ES-I3 (cell line): Measurements from ENCODE around the gene PLCG1.

ENCODE experiments used
- H3K36me3 ChIP-seq: 2 replicates; pipeline ENCODE4 v1.6.1; 2013; ENCODE audit warnings: mild to moderate bottlenecking, low read length, control low read depth, moderate library complexity; ENCODE audit not compliant: insufficient read depth
- H3K4me1 ChIP-seq: 2 replicates; pipeline ENCODE4 v1.6.1; 2013; ENCODE audit warnings: mild to moderate bottlenecking, control low read depth, low read length; ENCODE audit not compliant: insufficient read depth
- H3K9ac ChIP-seq: 2 replicates; pipeline ENCODE4 v1.6.1; 2013; ENCODE audit warnings: low read depth, mild to moderate bottlenecking, low read length, moderate library complexity
- H3K9me3 ChIP-seq: 2 replicates; pipeline ENCODE4 v1.6.1; 2013; ENCODE audit warnings: mild to moderate bottlenecking, low read length, moderate library complexity; ENCODE audit not compliant: control insufficient read depth, insufficient read depth

PLCG1 gene

GRCh38 chr20:41173161-41173721, 35.9 kb downstream of the PLCG1 start:
- Histone ChIP-seq H3K9ac (no peak overlapping the region), H3K9me3 (no peaks in the 10 kb centered on the region), H3K36me3 (peaks cover 41% of the 10 kb centered on the region), H3K4me1 (peaks cover 5% of the 10 kb centered on the region; the same call in 1 of the 2 replicates)

DNA sequence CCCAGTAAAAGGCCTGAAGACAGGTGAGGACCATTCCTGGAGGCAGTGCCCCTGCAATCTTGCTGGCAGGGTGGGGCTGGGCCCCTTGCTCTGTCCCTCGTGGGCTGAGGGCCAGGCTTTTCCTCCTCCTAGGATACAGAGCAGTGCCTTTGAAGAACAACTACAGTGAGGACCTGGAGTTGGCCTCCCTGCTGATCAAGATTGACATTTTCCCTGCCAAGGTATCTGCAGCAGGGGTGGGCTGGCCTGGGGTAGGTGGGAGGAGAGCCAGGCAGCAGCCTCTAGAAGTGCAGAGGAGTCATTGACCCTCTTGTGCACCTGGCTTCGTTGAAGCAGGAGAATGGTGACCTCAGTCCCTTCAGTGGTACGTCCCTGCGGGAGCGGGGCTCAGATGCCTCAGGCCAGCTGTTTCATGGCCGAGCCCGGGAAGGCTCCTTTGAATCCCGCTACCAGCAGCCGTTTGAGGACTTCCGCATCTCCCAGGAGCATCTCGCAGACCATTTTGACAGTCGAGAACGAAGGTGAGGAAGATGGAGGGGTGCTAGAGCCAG, 36.5 kb downstream of the PLCG1 start:
- Histone ChIP-seq H3K4me1 (peaks cover 5% of the 10 kb centered on the region; the same call in 1 of the 2 replicates), H3K9ac (no peak overlapping the region), H3K36me3 (peaks cover 35% of the 10 kb centered on the region), H3K9me3 (no peaks in the 10 kb centered on the region)

- Histone ChIP-seq H3K36me3 (peaks cover 30% of the 10 kb centered on the region), H3K9ac (no peak overlapping the region), H3K4me1 (peaks cover 5% of the 10 kb centered on the region; the same call in 1 of the 2 replicates)
Measured at GRCh38 chr20:41174373-41174772, 37.0 kb downstream of the PLCG1 start.

GRCh38 chr20:41174782-41175181, 37.4 kb downstream of the PLCG1 start:
- Histone ChIP-seq H3K36me3 (peaks cover 28% of the 10 kb centered on the region), H3K4me1 (peaks cover 5% of the 10 kb centered on the region; the same call in 1 of the 2 replicates), H3K9me3 (no peaks in the 10 kb centered on the region), H3K9ac (no peak overlapping the region)

More at GRCh38 chr20:41174373-41174772, 37.0 kb downstream of the PLCG1 start:
- no peaks in the 10 kb centered on the region for H3K9me3 ChIP-seq

DNA sequence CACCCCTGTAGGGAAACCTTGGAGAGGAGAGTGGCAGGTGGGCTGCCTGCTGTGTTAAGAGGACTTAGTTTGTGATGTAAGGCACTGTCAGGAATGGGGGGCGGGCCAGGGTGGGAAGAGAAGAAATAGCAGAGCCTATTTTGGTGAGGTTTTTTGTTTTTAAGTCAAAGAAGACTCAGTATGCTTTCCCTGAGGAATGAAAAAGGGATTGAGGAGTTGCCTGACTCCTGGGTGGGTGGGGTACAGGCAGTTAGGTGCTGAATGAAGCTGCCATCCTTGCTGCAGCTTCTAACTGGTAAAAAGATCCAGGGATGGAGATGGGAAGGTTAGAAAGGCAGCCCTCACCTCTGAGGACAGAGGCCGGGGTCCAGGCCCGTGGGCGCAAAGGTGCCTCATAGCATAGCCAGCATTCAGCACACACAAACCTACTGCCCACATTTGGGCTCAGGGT, 37.9 kb downstream of the PLCG1 start:
- H3K36me3 ChIP-seq, result peaks cover 28% of the 10 kb centered on the region
- peaks cover 5% of the 10 kb centered on the region; the same call in 1 of the 2 replicates for H3K4me1 ChIP-seq
- no peaks in the 10 kb centered on the region for H3K9me3 ChIP-seq
- no peak overlapping the region for H3K9ac ChIP-seq

DNA sequence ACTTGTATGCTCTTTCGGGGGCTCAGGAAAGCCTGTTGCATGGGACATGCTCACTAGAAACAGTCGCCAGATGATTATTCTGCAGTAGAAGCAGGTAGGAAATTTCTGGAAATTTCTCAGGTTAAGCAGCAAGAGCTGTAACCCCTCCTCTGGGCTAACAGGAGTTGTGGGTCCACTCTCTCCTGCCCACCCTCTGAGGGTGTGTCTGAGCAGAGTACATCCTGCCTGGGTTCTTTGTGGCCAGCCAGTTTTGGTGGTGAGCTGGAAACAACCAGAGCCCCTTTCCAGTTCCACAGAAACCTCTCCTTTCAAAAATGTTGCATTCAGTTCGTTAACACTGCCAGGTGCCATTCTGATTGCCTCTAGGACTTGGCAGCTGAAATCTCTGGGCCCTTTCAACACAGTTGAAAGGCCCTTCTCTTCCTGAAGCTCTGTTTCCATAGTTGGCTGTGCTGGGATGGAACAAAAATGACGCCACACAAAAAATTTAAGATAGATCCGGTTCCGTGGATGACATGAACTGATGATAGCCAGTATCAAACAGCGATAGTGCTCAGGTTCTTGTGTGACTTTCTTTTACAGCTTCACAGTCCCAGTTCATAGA, 38.5 kb downstream of the PLCG1 start:
- Histone ChIP-seq H3K36me3 (peaks cover 28% of the 10 kb centered on the region), H3K9me3 (no peaks in the 10 kb centered on the region)

DNA sequence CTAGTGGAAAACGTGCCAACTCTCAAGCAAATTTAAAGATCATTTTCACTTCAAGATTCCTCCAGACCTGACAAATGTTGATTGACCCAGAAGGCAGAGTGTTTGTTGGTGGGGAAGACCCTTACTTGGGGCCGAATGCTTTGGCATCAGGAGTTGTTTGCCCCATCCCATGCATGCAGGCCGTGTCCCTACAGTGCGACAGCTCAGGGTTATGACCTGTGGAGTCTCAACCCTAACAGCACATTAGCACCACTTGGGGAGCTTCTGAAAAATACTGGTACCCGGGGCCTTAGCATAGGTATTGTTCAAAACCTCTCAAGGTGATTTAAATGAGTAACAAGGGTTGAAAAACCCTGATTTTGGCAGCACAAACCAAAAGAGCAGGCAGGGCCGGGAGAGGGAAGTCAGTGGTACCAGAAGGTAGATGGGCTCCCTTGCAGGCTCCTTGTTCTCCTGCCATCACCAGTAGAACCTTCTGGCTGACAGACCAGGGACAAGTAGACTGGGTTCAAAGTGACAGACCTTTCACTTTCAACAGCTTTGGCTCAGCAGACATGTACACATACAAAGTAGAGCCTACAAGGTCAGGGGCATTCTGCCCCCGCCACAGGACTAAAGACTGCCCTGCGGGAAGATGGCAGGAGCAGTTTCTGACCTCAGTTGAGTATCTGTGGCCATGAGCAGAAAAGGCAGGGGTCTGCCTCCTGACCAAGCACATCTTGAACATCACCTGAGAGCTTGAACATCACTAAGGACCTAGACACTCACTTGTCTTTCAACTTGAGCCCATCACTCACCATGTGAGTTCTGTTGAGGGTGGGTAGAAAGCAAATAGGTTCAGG, 39.6 kb downstream of the PLCG1 start:
- Histone ChIP-seq H3K9ac (no peak overlapping the region), H3K4me1 (peaks cover 5% of the 10 kb centered on the region; the same call in 1 of the 2 replicates), H3K9me3 (no peaks in the 10 kb centered on the region), H3K36me3 (peaks cover 28% of the 10 kb centered on the region)

More for the DNA sequence above, 38.5 kb downstream of the PLCG1 start:
- Histone ChIP-seq H3K9ac (no peak overlapping the region), H3K4me1 (peaks cover 5% of the 10 kb centered on the region; the same call in 1 of the 2 replicates)

DNA sequence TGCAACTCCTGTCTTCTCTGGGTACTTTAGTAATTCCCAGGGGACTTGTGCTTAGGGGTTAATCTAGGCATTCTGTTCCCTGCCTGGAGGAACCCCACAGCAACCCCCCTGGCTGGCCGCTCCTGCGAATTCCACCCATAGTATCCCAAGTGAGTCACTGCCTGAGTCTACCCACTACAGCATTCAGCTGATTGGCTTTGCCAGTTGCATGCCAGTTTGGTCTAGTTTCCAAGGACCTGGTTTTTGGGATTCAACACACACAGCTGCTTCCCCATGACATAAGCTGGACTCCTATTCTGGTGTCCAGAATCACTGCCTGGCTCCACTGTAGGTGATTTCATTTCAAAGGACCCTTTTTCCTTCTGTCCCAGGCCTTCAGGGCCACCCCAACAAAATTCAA, 40.3 kb downstream of the PLCG1 start:
- no peaks in the 10 kb centered on the region for H3K9me3 ChIP-seq
- peaks cover 5% of the 10 kb centered on the region; the same call in 1 of the 2 replicates for H3K4me1 ChIP-seq
- H3K36me3 ChIP-seq, result peaks cover 28% of the 10 kb centered on the region
- H3K9ac ChIP-seq, result no peak overlapping the region

DNA sequence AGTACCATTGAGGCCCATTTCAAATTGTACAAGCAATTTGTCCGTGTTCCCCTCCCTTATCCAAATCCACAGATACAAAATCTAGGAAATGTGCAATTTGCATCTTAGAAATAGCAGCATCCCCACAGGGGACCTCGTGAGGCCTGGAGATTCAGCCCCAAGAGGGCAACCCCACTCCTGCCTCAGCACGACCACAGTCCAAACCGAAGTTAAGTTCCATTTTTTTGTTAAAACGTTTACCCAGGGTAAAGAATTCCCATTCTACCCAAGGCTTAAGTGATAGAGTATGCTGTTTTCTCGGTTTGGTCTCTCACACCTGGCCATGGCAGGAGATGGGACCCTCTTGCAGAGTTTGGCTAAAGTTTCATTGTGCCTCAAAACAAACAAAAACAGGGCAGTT, 41.2 kb downstream of the PLCG1 start:
- peaks cover 25% of the 10 kb centered on the region for H3K36me3 ChIP-seq
- peaks cover 5% of the 10 kb centered on the region; the same call in 1 of the 2 replicates for H3K4me1 ChIP-seq
- H3K9ac ChIP-seq, result no peak overlapping the region
- H3K9me3 ChIP-seq, result no peaks in the 10 kb centered on the region

DNA sequence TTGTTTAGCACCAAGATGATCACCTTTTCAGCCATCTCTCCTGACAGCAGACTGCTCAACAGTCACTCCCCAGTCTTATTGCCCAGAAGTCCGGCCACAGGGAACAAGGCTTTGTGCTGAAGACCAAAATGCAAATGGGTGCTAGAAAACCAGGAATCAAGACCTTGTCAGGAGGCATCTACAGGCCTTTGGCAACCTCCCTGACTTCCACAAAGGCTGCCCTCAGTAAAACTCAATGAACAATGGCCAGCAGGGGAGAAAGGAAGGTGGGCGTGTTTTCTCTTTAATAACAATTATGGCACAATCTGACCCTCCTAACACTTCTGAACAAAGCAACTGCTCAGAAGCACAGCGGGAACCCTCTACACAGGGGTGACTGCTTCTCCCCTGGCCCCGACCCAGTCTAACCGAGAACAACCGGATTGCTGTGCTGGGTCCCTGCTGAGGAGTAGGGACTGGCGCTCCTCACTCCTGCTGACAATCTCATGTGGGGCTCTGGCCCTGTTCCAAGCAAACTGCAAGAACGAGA, 41.6 kb downstream of the PLCG1 start:
- Histone ChIP-seq H3K4me1 (peaks cover 5% of the 10 kb centered on the region; the same call in 1 of the 2 replicates), H3K9me3 (no peaks in the 10 kb centered on the region), H3K36me3 (peaks cover 20% of the 10 kb centered on the region), H3K9ac (no peak overlapping the region)

- Histone ChIP-seq H3K9me3 (no peaks in the 10 kb centered on the region), H3K9ac (no peak overlapping the region), H3K36me3 (peaks cover 11% of the 10 kb centered on the region), H3K4me1 (peaks cover 5% of the 10 kb centered on the region; the same call in 1 of the 2 replicates)
Measured at GRCh38 chr20:41179961-41180360, 42.6 kb downstream of the PLCG1 start.

GRCh38 chr20:41180599-41181333, 43.4 kb downstream of the PLCG1 start:
- Histone ChIP-seq H3K36me3 (peaks cover 6% of the 10 kb centered on the region), H3K9ac (no peak overlapping the region)

GRCh38 chr20:41181567-41181966, 44.2 kb downstream of the PLCG1 start:
- Histone ChIP-seq H3K4me1 (peaks cover 5% of the 10 kb centered on the region; the same call in 1 of the 2 replicates), H3K36me3 (peaks cover 3% of the 10 kb centered on the region), H3K9me3 (no peaks in the 10 kb centered on the region), H3K9ac (no peak overlapping the region)

More at GRCh38 chr20:41180599-41181333, 43.4 kb downstream of the PLCG1 start:
- Histone ChIP-seq H3K9me3 (no peaks in the 10 kb centered on the region), H3K4me1 (peaks cover 5% of the 10 kb centered on the region; the same call in 1 of the 2 replicates)
